ENCODE results near the gene SLC7A4.

The SLC7A4 gene

DNA sequence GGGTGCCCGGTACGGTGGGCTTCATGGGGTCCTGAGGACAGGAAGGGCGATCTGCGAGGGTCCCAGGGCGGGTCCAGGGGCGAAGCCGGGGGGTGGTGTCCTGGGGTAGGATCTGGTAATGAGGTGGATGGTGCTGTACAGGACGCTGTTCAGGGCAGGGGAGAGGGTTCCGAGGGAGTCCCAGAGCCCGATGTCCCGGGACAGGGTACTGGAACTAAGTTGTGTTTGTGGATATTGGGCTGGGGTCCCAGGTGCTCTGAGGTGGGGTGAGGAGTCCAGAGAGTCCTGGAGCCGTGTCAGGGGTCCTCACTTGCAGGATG is 49.8 kb downstream of the SLC7A4 start:
- DNase-seq, result no peak

DNA sequence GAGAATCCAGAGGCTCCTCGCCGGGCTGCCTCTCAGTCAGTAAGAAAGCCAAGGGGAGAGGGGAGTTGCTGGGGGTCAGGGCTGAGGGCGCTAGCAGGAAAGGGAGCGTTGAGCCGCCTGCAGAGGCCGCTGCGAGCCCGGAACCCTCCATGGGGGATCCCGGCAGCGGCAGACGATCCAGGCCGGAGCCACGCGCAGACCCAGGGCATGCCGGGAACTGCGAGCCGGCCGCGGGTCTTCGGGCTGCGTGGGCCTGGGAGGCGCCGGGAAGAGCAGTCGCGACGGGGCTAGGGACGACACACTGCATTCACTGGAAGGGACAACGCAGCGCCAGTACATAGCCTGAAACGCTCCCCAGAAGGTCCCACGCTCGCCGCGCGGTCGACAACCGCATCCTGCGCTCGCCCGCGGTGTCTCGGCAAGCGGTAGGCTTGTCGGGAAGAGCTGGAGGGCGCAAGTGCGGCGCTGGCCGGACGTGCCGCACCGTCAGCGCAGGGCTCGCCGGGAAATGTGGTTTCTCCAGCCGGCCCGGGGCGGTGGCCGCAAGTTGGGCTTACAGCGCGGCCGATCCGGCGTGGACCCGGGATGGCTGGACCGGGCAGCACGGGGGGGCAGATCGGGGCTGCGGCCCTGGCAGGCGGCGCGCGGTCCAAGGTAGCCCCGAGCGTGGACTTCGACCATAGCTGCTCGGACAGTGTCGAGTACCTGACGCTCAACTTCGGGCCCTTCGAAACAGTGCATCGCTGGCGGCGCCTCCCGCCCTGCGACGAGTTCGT is 50.4 kb downstream of the SLC7A4 start, which contains the start of gene LZTR1:
Gene LZTR1 (plus strand): TSS at position 511 of the 776 bp plus-strand sequence. CDS start 75 bp downstream, at position 586.
- peak; percentile 81 for DNase-seq

DNA sequence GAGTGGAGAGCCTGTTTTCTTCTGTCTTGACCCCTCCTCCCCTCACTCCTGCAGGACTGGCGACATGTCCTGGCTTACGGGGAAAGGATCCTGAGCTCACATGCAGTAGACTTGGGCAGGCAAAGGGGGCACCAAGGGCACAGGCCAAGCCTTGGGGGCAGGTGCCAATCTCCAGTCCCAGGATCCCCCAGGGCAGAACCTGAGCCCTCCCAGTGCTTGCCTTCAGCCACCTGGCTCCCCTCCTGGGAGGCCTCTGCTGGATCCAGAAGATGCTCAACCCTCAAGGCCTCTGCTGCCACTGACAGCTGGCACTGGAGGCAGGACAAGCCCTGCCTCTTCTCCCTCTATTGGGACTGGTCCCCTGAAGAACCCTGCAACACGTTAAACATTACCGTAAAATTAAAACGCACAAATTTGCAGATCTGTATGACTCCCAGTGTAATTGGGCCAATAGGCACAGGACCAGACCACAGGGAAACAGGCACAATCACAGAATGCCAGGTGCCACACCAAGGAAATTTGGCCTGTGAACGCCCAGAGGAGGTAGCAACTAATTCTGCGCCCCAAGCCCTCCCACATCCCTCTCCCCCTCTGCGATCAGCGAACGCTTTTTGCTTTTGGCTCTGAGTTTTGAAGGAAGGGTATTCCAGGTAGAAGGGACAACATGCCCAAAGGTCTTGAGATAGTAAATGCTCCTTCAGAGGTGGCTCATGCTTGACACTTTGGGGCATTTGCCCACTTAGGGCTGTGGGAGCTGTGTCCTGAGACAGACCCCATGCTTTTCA is 51.2 kb downstream of the SLC7A4 start:
- DNase-seq, result no peak

DNA sequence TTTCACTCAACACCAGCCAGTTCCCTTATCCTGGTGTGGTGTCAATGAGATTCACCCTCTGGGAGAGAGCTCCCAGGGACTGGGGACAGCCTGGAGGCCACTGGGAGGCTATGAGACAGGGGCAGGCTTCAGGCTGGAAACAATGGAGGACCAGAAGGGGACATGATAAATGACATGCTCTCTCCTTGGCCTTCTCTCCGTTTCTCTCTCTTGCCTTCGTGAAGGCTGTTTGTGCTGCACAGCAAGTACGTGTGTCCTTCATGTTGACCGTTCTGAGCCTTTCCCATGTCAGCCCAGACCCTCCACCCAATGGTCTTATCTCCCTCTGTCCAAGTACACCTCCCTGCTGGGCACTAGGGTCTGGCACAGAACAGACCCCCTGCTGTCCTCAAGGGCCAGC is 51.8 kb downstream of the SLC7A4 start:
- no peak for DNase-seq

DNA sequence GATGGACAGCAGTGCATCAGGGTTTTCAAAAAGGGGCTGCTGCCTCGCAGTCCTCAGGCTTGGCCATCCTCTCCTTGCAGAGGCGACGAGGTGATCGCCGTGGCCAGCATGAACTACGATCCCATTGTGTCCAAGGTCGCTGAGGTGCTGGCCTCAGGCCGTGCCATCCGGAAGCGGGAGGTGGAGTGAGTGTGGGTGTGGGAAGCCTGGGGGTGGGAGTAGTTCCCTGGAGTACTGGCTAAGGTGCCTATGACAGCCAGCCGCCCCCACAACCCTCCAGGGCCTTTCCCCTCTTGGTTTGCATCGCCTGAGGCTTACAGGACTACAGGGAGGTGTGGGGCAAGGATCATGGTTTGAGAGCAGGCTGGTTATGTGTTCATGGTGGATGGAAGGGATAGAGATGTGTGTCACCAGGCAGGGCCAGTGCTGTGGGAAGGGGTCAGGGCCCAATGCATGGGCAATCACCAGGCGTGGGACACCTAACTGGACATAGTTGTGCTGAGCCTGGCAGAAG is 52.4 kb downstream of the SLC7A4 start:
- DNase-seq, result no peak

DNA sequence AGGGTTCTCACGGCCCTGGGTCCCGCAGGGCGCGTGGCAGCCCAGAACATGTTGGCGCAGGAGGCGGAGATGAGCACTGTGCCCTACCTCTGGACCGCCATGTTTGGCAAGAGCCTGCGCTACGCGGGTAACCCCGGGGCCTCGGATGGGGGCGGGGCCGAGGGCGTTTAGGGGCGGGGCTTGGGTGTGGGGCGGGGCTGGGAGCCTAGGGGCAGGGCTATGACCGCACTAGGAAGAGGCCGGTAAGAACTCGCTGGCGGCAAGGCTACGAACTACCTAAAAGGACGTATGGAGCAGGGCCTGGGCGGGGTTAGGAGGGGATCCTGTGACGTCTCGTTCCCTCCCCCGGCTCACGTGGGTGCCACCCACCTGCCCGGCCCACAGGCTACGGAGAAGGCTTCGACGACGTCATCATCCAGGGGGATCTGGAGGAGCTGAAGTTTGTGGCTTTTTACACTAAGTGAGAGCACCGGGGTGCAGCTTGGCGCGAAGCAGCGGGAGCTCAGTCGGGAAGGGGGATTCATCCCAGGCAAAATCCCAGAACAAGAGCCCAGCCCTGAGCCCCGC is 53.0 kb downstream of the SLC7A4 start:
- DNase-seq, result no peak

All from GDM1 (cell line).